Activated CD4-positive, CD25-positive, alpha-beta regulatory T cell treated with anti-CD3 and anti-CD28 coated beads, Interleukin-2, amount 50 U/mL, for 72 hours (primary cell): ENCODE data around the gene DEAF1.

Source experiments
- DNase-seq: peaks from one replicate; pipeline ENCODE4 v3.0.0; 2021

DEAF1 gene

GRCh38 chr11:608791-609251, 86.2 kb downstream of the DEAF1 start:
- DNase-seq = no peak

GRCh38 chr11:607971-608659, 86.9 kb downstream of the DEAF1 start:
- no peak for DNase-seq

GRCh38 chr11:607020-607780, 87.8 kb downstream of the DEAF1 start:
- DNase-seq = no peak

GRCh38 chr11:606245-606644, 88.8 kb downstream of the DEAF1 start:
- DNase-seq = no peak

- DNase-seq = no peak
These were observed 89.5 kb downstream of the DEAF1 start for GRCh38 chr11:605286-606129.

GRCh38 chr11:603154-603553, 91.9 kb downstream of the DEAF1 start:
- no peak for DNase-seq

GRCh38 chr11:601573-602245, 93.3 kb downstream of the DEAF1 start:
- no peak for DNase-seq

GRCh38 chr11:598005-598680, 96.9 kb downstream of the DEAF1 start:
- DNase-seq = no peak

- no peak for DNase-seq
These were observed 97.8 kb downstream of the DEAF1 start for GRCh38 chr11:597166-597725.

GRCh38 chr11:596374-596773, 98.6 kb downstream of the DEAF1 start:
- no peak for DNase-seq

GRCh38 chr11:595400-595799, 99.6 kb downstream of the DEAF1 start:
- no peak for DNase-seq
